NCI-H1105 (cell line): ENCODE results near the gene GOLGA6A.
"Not testable (repeated sequence)": the region's sequence is repeated elsewhere in the genome, so short reads cannot be mapped to it uniquely, and the experiment has no call there.

ENCODE experiments used
- DNase-seq: peaks from one replicate; lab custom pipeline; 2025; lab: John Stamatoyannopoulos, UW

The GOLGA6A gene, protein sequence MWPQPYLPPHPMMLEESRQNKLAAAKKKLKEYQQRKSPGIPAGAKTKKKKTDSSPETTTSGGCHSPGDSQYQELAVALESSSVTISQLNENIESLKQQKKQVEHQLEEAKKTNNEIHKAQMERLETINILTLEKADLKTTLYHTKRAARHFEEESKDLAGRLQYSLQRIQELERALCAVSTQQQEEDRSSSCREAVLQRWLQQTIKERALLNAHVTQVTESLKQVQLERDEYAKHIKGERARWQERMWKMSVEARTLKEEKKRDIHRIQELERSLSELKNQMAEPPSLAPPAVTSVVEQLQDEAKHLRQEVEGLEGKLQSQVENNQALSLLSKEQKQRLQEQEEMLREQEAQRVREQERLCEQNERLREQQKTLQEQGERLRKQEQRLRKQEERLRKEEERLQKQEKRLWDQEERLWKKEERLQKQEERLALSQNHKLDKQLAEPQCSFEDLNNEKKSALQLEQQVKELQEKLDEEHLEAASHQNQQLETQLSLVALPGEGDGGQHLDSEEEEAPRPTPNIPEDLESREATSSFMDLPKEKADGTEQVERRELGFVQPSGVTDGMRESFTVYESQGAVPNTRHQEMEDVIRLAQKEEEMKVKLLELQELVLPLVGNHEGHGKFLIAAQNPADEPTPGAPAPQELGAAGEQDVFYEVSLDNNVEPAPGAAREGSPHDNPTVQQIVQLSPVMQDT

GRCh38 chr15:74082450-74082849 is at the start of gene GOLGA6A:
Gene GOLGA6A (minus strand): TSS chr15:74082550. CDS start chr15:74082509, 41 bp downstream.
- not testable (repeated sequence) for DNase-seq

GRCh38 chr15:74131628-74132413 is 49.5 kb upstream of the GOLGA6A start:
- no peak for DNase-seq

GRCh38 chr15:74130849-74131627 is 48.7 kb upstream of the GOLGA6A start:
- no peak for DNase-seq

- DNase-seq, result no peak
These were observed 48.0 kb upstream of the GOLGA6A start, which contains the start of gene ISLR2 for GRCh38 chr15:74130155-74130848. Gene ISLR2 (plus strand): TSS chr15:74130586. CDS start chr15:74132755, 2,169 bp downstream.

GRCh38 chr15:74129586-74130154 is 47.3 kb upstream of the GOLGA6A start:
- no peak for DNase-seq

DNA sequence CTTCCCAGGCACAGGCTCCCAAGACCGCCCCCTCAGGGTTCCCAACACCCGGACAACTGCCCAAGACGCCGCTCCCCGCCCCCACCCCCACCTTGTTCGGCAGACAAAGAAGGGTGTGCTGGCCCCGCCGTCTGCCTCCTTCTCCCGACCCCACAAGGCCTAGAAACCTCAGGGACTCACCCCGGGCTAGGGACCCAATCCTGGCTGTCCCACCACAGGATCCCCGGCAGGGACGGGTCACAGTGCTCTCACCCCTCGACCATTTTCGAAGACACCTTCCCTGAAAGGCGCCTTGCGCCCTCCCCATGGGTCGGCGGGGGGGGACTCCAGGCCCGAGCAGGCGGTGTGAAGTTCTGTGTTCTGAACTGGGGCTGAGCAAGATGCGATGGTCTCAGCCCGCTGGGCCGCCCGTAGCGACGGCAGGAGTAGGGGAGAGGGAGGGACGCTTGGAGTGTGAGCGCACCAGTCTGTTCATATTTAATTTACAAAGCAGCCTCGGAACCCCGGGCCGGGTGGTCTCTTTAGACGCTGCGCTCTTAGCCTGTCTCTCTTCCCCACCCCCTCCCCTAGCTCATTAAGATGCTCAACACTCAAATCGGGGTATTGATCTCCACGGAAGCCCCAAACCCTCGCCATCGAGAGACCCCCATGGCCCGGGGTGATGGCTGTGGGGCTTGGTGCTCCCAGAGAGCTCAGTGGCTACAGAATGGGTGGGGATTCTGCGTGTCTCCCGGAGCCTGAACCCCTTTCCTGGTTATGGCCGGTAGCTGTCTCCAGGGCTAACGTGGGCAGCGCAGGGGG is 46.6 kb upstream of the GOLGA6A start:
- no peak for DNase-seq

- no peak for DNase-seq
These were observed 45.8 kb upstream of the GOLGA6A start for GRCh38 chr15:74127954-74128784.

DNA sequence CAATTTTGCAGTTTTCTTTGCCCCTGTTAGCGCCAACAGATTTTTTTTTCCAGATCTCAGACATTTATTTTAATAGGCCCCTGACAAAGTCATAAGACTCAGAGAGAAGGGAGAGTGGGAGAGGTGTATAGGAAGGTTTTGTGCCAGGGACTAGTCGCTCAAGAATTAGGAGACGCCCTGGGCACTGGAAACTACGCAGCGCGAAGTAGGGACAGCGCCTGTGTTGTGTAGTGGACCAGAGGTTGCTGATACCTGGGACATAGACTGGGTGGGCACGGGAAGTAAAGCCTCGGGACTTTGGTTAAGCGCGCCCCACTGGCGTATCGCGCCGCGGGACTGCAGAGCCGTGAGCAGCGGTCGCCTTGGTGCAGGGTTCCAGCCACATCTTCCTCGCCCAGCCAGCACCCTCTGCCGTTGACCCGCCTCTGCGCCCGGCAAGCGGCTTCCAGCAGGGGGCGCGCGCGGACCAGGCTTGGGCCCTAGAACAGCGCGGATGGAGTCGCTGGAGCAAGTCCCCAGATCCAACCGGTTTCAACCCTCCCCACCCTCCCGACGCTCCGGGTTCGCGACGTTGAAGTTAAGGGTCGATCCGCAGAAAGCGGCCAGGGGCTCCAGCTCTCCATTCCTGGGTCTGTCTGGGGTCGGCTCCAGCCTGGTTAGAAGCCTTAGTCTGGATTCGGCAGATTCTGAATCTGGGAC is 45.1 kb upstream of the GOLGA6A start:
- DNase-seq, result peak; percentile 66

DNA sequence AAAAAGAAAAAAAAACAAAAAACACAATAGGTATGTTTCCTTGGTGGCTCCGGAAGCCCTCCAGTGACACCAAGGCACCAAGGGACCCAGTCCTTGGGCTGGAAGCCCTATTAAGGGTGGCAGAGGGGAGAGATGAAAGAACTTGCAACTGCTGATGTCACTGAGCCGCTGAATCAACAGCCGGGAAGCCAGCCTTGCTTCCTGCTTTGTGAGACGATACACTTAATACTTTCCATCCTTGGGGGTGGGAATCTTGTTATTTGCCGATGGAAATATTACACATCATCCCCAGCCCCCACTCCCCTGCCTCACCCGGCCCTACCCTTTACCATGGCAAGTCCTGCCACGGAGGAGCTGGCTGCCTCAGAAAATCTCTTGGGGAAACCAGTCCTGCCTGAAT is 42.4 kb upstream of the GOLGA6A start:
- DNase-seq, result no peak

- DNase-seq, result no peak
These were observed 41.8 kb upstream of the GOLGA6A start for GRCh38 chr15:74124196-74124595.

GRCh38 chr15:74123658-74124057 is 41.3 kb upstream of the GOLGA6A start:
- DNase-seq, result no peak

- DNase-seq, result no peak
These were observed 40.7 kb upstream of the GOLGA6A start for GRCh38 chr15:74123131-74123429.

DNA sequence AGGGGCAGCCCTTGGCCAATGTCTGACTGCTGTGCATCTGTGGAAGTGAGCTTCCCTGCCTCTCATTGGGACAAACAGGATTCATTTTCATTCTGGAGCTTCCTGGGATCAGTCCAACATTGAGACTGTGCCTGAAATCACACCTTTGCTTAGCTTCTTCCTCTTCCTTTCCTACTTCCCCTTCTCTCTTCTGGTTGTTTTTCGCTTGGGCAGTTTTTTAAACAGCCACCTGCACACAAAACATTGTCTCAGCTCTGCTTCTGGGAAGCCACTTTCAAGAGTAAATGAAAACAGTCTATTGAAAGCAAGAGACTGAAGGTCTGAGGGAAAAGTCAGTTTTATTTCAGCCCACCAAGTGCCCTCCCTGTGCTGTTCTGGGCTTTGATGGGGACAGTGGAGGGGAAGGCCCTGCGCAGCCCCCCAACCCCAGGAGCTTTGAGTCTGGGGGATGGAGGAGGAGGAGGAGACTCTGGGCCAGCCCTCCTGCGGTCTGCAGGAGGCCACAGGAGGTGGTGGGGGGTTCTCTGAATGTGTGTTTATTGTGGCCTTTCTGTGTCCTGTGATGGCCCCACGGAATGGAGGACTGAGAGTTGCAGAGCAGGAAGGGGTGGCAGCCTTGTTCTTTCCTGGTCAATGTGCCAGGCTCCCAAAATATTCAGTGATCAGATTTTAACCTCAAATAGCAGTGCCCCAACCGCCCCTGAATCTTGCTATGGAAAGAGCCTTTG is 40.2 kb upstream of the GOLGA6A start:
- DNase-seq, result no peak

GRCh38 chr15:74121858-74122257 is 39.5 kb upstream of the GOLGA6A start:
- DNase-seq, result no peak

GRCh38 chr15:74121039-74121438 is 38.7 kb upstream of the GOLGA6A start:
- no peak for DNase-seq

- no peak for DNase-seq
These were observed 38.1 kb upstream of the GOLGA6A start for GRCh38 chr15:74120426-74120825.

GRCh38 chr15:74109713-74110112 is 27.4 kb upstream of the GOLGA6A start:
- no peak for DNase-seq

DNA sequence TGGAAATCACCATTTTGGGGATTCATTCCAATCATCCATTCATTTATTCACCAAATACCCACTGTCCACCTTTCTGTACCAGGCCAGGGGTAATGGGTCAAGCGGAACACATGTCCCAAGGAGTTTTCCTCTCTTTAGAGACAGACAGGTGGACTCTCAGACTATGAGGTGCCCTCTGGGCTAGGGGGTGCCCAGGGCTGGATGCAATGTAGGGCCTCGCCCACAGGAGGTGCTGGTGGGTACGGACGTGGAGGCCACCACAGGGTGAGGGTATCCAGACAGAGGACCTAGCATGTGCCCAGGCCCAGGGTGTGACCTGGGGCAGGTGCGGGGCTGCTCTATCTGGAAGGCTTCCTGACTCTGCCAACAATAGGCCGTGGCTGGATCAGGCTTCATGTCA is 26.3 kb upstream of the GOLGA6A start:
- not testable (repeated sequence) for DNase-seq
